ENCODE measurements around the gene C17orf58.
A peak's percentile ranks its signal among the peaks of the same experiment; 100 is the strongest.
"Not testable (repeated sequence)": the region's sequence is repeated elsewhere in the genome, so short reads cannot be mapped to it uniquely, and the experiment has no call there.

Gene C17orf58

DNA sequence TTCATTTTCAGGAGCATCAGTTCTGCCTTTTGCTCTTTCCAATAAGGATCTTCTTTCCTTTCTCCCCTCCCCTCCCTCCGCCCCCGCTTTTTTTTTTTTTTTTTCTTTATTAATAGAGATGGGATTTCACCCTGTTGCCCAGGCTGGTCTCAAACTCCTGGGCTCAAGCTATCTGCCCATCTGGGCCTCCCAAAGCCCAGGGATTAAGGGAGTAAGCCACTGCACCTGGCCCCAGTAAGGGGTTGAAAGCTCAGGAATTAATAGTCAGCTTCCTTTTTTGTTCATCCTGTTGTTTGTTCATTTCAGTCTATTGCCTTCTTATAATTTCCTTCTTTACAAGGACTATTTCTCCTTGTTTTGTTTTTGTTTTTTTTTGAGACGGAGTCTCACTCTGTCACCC, 7.9 kb upstream of the C17orf58 start:
- no peak for DNase-seq (ENCODE audit: low spot score)

DNA sequence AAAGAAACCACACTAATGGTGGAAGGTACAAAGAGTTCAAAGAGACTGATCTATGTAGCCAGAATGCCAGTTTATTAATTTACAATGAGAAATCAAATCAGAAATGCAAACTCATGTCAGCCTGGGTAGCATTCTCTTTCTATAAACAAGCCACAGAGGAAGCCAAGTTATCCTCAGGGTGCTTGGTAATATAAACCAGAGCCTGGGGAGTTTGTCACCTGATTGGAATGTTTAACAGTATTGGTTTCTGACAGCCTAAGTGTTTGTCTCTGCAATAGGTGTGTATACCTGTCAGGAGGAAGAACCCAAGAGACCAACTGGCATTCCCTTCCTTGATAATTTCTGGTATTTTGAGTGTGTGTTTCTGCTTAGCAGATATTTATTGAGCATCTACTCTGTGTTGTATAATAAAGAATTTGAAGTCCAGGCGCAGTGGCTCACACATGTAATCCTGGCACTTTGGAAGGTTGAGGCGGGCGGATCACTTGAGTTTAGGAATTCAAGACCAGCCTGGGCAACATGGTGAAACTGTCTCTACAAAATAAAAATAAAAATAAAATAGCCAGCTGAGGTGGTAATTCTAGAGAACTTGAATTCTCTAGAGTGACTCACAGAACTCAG, 3.1 kb upstream of the C17orf58 start:
- DNase-seq (ENCODE audit: low spot score): no peak

DNA sequence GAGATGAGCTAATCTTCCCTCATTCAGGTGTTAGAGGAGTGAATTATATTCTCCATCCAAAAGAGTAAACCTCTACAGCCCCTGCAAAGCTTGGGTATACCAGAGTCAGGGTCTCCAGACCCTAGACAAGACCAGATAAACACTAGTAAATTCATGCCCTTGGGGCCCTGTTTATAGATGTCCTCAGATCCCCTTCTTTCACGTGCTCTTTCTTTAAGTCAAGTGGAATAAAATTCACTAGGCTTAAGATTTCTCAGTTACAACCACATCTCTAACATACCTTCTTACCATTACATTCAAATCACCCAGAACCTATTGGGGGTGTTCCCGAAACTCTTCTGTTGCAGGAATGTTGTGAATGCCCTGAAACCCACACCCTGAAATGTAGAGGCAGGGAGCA, 2.2 kb upstream of the C17orf58 start:
- DNase-seq (ENCODE audit: low spot score): no peak

DNA sequence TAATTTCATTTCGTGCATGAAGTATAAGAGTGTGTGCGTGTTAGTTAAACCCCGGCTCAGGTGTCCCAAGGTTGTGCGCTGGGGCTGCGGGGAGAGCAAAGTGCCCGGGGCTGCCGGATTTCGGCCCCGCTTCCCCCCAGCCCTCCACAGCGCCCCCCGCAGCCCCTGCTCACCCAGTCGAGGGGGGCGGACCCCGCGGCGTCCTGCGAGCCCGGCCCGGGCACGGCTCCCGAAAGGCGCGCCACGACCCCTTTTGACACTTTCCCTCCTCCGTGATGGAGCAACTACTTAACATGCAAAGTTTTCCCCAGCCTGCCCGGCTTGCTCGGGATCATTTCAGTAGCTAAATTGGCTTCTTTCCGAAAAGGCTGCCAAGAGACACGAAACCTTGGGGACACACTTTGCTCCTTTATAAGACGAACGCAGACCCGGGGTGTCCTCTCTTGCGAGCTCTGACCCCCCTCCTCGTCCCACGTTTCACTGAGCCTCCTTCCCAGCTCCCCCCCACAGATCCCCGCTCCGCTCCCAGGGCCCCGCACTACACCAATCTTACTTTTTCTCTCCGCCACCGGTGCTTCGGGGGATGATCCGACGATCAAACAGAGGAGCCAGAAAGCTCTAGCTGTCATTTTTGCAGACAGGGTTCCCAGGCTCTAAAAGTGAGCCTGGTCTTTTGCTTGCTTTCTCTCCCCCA, 552 bp downstream of the C17orf58 start:
- DNase-seq (ENCODE audit: low spot score): peak; percentile 6

DNA sequence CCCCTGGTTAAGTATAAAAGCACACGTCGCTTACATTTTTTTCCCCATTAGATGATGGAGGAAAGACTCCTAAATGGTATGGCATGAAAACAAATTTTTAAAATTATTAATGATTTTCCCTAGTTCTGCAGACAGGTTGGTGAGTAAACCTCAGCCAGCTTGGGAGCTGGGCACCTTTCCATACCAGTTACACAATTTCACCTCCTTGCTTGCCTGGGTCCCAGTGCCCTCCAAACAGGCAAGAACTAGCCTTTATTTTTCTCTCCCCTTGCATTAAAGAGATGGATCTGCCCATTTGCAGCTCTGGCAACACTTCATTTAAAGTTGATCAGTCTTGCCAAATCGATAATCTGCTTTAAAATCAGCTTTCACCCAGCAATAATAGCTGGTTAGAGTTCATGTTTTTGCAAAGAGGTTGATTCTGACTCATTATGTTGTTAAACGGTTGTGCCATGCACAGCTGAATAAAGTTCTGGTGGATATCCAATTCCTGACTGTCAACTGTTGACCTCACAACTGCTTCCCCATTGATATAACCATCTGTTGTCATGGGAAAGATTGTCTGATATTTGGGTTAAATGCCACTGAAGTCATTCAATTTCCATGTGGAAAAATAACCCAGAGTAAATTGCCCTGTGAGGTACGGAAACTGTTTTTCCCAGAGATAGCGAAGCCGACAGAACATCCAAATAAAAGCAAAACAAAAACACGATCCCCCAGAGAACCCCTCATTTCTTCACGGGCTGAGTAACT, 1.3 kb downstream of the C17orf58 start:
- DNase-seq (ENCODE audit: low spot score): peak; percentile 10

DNA sequence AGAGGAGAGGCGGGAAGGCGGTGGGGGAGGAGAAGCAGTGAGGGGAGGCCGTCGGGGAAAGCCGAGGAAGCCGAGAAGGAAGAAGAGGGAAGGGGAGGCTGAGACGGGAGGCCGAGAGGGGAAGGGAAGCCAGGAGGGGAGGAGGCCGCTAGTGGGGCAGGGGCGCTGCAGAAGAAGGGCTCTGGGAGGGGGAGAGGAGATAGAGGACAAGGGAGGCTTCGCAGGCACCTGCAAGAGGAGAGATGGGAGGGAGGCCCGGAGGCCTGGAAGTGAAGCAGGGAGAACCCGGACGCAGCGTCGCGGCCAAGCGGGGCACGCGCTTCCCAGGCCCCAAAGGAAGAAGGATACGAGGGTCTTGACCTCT, 2.3 kb downstream of the C17orf58 start:
- DNase-seq (ENCODE audit: low spot score): peak; percentile 9

DNA sequence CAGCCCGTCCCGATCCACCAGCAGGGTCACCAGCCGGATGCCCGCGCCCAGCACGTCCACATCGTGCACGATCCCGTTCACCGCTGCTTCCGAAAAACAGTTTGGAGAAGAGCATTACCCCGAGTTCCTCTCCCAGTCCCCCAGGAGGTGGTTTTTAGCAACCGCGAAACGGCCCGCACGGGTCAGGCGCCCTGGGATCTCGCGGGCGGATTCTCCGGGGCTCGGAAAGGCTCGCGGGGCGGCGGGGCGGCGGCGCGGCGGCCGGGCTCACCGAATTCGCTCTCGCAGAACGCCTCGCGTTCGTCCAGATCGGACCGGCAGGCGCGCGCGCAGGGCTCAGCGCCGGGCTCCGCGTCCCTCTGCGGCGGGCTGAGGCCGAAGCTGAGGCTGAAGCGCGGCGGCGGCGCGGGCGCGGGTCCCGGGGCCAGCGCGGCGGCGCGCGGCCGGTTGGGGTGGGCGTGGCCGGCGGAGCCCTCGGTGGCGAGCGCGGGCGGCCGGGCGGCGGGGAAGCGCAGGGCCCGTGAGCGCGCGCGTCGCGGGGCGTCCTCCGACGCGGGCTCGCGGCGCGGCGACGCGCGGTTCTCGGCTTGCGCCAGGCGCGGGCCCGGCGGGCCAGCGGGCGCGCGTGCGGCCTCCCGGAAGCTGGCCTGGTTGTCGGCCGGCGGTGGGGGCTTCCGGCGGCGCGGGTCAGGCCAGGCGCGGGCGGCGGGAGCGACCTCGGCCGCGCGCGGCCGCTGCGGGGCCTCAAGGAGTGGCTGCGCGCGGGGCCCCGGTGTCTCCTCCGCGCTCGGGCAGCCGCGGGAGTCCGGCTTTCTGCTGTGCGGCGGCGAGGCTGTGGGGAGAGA, 2.9 kb downstream of the C17orf58 start:
- DNase-seq (ENCODE audit: low spot score): peak; percentile 76

DNA sequence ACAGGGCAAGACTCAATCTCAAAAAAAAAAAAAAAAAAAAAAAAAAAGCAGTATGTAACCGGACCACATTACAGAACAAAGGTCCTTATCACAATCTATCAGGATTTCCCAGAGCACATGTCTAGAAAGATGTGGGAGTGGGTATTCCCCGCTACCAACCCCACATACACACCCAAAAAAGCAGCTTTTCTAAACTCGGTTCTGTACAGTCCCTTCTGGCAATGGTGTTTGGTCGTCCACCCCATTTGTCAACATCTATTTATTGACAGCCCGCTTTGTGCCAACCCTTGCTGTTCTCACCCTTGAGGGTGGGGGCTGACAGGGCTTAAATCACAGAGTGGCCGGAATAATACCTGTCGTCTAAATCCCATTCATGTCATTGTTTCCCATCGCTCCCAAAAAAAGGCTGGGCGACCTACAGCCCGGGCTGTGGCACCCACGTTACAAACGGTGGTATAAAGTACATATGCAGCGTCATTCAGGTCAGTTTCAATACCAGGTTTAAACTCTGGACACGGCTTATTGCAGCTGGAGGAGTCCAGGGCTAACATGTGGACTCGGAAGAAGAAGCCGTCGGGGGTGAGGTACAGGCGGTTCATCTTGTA, 3.6 kb downstream of the C17orf58 start:
- DNase-seq (ENCODE audit: low spot score): no peak

DNA sequence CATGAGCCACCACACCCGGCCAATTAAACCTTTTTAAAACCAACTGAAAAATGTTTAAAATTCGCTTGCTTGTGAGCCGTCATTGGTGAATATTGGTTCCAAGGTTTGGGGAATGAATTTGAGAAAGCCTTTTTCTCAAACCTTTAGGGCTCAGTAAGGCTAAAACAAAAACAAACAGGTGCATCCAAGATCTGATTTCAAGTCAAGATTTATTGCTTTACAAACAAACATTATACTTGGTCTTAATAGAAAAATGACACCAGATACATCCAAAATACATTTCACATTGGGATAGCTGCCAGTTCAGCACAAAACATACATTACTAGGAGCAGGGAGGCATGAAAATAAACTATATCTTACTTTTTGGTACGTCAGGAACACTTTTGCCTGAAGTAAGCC, 5.4 kb downstream of the C17orf58 start:
- no peak for DNase-seq (ENCODE audit: low spot score)

DNA sequence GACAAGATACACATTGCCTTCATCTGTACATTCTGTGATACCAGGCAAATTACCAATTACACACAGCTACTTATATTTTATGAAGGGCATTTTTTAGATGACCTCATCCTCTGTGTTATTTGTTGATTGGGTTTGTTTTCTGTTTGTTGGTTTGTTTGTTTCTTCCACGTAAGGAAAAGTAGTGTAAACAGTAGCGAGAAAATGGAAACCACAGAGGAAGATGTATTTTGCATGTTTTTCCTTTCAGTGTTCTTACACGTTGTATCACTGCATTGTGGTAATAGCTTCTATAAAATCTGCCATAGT, 12.9 kb downstream of the C17orf58 start:
- no peak for DNase-seq (ENCODE audit: low spot score)

DNA sequence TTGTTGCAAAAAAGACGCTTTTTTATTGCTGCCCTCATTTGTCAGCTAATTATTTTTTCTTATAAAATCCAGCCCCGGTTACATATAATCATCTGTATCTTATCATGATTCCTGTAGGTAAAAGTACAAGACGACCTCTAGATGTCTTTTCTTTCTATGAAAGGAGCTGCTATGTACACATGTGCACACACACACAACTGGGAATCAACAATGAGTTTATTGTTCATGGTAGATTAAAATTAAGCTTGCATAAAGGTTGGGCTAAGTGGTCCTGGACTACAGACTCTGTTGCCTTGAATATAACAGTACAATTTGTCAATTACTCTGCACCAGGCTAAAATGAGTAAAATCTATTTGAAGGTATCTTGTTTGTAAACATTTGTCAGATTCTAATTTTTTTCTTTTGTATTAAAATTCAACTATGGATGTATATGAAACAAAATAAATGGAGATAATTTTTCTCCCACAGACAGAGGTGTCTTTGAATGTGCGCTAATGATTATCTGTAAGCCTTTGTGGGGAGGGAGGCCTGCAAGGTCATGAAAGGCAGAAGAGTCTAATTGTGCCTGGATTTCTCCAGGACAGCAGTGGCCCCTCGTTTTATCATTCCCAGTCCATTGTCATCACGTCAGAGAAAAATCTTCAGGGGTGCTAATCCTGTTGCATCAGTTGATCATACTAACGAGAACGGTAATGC, 13.4 kb downstream of the C17orf58 start:
- DNase-seq (ENCODE audit: low spot score): no peak

DNA sequence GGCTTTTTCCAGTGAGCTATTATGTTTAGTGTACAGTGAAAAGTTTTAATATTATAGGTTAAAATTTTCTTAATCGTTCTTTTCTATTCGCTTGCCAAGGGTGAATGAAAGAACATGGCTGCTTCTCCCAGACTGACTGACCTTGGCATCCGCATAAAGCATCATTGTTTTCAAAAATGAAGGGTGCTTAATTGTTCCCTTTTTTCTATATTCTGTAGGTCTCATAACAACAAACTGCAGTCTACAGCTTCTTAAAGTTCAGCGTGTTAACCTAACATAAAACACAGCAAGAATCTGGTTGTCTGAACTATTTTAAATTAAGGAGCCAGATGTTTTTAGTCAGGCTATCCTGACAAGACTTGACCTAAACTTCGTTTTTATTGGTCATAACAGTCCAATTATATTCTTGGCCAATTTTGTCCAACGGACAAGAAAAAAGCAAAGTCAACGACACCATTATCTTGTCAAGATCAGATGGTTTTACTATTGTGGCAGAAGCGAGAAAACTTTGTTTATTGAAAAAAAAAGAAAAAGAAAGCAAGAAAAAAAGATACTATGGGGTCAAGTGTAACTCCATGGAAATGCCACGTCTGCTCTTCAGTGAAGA, 14.1 kb downstream of the C17orf58 start:
- DNase-seq (ENCODE audit: low spot score): no peak

DNA sequence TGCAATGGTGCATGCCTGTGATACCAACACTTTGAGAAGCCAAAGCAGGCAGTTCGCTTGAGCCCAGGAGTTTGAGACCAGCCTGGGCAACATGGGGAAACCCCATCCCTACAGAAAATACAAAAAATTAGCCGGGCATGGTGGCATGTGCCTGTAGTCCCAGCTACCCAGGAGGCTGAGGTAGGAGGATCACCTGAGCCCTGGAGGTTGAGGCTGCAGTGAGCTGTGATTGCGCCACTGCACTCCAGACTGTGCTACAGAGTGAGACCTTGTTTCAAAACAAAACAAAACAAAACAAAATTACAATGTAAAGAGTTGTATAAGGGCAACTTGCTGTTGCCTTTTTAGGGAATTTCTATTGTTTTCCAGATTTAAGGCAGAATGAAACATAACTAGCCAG, 15.4 kb downstream of the C17orf58 start:
- DNase-seq (ENCODE audit: low spot score): not testable (repeated sequence)

DNA sequence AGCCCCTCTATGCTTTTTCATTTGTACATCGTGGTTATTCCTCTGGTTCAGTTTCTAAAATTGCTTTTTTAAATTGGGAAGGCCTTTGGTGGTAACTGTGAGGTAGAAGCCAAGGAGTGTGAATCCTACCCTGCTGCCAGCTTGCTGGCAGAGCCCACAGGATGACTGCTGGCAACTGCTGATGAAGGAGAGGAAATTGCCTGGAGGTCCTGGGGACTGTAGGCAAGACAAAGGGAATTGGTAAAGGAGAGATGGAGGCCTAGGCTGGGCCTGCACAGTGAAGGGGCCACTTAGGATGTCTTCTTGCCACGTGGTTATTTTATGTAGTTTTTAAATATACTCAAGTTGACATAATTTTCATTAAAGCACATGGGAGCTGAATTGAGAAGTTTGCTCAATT, 15.8 kb downstream of the C17orf58 start:
- no peak for DNase-seq (ENCODE audit: low spot score)

DNA sequence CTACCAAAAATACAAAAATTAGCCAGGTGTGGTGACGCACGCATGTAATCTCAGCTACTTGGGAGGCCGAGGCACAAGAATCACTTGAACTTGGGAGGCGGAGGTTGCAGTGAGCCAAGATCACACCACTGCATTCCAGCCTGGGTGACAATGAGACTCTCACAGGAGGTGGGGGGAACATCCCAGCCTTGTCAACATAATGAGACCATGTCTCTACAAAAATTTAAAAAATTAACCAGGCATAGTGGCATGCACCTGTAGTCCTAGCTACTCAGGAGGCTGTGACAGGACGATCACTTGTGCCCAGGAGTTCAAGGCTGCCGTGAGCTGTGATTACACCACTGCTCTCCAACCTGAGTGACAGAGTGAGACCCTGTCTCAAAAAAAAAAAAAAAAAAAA, 20.0 kb downstream of the C17orf58 start:
- DNase-seq (ENCODE audit: low spot score): not testable (repeated sequence)

DNA sequence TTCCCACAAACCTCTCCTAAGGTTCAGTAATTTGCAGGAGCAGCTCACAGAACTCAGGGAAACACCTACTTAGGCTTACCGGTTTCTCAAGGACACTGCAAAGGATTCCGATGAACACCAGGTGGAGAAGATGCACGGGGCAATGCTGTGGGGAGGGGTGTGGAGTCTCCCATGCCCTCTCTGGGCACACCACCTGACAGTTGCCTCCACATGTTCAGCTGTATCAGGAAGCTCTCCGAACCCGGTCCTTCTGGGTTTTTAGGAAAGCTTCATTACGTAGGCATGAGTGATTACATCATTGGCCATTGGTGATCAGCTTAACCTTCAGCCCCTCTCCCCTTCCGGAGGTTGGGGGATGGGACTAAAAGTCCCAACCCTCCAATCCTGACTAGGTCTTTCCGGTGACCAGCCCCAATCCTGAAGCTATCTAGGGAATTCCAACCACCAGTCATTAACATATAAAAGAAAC, 21.6 kb downstream of the C17orf58 start:
- DNase-seq (ENCODE audit: low spot score): no peak

DNA sequence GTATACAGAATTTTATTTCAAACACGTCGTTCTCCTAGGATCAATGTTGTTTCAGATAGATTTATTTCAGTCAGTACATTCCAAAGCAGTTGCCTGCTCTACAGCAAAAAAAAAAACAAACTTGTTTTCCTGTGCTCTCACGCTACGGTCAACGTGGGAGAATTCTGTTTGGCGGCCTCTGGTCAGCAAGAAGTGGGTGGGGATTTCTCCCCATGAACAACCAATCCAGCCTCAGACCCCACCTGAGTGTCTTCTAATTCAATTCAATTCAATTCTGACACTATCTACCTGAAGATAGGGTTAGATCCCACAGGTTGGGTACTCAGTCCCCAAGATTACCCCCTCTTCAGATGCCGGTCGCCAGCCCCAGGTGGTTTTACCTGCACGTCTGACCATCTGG, 22.1 kb downstream of the C17orf58 start:
- DNase-seq (ENCODE audit: low spot score): no peak

DNA sequence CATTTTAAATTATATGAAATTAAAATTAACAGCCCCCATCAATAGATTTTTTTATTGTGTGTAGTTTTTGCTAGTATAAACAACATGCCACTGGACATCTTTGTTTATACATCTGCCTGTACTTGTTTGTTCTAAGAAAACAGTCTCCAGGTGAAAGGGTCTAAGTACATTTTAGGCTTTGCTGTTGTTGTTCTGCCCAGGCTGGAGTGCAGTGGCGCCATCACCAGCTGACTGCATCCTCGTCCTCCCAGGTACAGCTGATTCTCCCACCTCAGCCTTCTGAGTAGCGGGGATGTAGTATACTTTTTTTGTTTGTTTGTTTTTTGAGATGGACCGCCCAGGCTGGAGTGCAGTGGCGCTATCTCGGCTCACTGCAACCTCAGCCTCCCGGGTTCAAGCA, 25.5 kb downstream of the C17orf58 start:
- DNase-seq (ENCODE audit: low spot score): no peak

DNA sequence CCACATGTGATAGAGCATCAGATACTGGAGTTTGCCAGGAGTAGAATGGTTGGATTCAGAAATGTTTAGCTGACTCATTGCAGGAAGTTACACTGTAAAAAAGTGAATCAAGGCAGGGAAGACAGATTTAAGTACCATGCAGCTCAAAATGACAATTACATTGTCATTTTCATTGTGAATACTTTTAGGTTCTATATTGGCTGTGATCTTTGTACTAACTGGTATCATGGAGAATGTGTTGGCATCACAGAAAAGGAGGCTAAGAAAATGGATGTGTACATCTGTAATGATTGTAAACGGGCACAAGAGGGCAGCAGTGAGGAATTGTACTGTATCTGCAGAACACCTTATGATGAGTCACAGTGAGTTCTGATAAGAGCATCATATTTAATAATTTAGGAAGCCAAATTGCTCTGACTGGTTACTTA, 33.1 kb downstream of the C17orf58 start:
- DNase-seq (ENCODE audit: low spot score): peak; percentile 41

DNA sequence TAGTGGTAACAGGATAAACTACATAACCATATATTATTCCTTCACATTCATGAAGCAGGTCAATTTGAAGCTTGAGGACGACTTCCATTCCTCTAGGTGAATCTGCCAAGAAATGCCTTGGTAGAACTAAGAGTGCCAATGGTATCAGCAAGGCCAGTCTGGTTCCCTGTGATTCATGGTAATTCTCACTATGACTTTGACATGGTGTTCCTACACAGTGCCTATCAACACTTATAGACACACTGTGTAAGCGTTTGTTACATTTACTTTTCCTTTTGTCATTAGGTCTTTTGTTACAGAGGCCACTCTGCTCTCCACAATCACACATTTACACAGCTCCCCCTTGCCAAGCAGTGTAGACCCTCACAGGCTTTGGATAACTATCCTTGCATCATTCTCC, 34.1 kb downstream of the C17orf58 start:
- not testable (repeated sequence) for DNase-seq (ENCODE audit: low spot score)

DNA sequence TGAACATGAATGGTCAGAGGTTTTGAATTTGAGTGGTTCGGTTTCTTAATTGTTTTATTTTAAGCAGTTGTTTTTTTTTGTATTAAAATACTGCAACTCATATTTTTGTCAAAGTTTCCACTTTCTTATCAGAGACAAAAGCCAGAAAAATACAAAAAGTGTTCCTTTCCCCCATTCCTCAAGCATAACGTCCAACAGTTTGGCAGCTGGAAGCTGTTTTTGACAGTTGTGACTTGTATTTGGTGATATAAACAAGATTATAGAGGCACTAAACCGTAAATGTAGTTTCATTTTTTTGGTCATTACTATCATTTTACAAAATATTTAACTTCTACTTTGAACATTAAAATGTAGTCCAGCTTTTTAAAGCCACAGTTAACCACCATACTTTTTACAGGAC, 36.0 kb downstream of the C17orf58 start:
- DNase-seq (ENCODE audit: low spot score): not testable (repeated sequence)
